Brain microvascular endothelial cell (primary cell): ENCODE data around the gene TAF1.
"Not testable (repeated sequence)": the region's sequence is repeated elsewhere in the genome, so short reads cannot be mapped to it uniquely, and the experiment has no call there.

Experiments used
- DNase-seq: peaks from one replicate; pipeline ENCODE4 v3.0.0-alpha.2; 2020
- H3K27ac ChIP-seq: fragments of 250-450 bp; sonication (Bioruptor Pico); 2 replicates; pipeline ENCODE4 v1.5.1; 2020; ENCODE audit warnings: mild to moderate bottlenecking, moderate library complexity
- H3K27me3 ChIP-seq: fragments of 250-450 bp; sonication (Bioruptor Pico); replicated peaks from 2 replicates; pipeline ENCODE4 v1.5.1; 2020; ENCODE audit warnings: mild to moderate bottlenecking
- H3K36me3 ChIP-seq: fragments of 250-450 bp; sonication (Bioruptor Pico); replicated peaks from 2 replicates; pipeline ENCODE4 v1.5.1; 2020; ENCODE audit warnings: mild to moderate bottlenecking
- H3K4me3 ChIP-seq: 2 replicates; pipeline ENCODE4 v1.5.1; 2011; ENCODE audit warnings: low read depth, mild to moderate bottlenecking, control low read depth, low read length, moderate library complexity
- in situ Hi-C: cut with HindIII; loops from 2 replicates; pipeline ENCODE4 v1.10.0; 2017; ENCODE audit warnings: low sequenced_read_pairs, low pct_ligation_motif_present
- TF ChIP-seq, protein P1 (sequence below): IDR thresholded peaks from 2 replicates; pipeline ENCODE4 v1.5.1; 2011; ENCODE audit warnings: low read depth, mild to moderate bottlenecking, moderate library complexity, low read length, control low read depth, inconsistent platforms; ENCODE audit errors: missing control alignments

TAF1 gene

DNA sequence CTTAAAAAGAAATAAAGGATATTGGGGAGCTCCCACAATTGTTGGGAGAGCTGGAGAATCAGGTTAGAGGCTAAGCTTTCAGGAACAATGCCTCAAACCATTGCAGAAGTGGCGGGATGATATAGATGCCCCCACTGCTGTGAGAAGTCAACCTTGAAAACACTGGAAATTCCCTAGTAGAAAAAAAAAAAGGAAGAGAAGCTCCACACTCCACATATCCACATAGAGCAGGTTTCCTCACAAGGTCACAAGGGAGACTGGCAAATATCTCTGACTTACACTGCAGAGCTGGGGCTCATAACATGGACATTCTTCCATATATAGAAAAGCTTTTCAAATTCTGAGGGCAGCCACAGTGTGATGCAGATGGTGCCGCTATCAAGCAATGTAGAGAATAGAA, 144.0 kb downstream of the TAF1 start:
- H3K4me3 ChIP-seq, result no peak overlapping the region
- H3K27ac ChIP-seq, result no peak overlapping the region
- TF ChIP-seq, protein P1, sequence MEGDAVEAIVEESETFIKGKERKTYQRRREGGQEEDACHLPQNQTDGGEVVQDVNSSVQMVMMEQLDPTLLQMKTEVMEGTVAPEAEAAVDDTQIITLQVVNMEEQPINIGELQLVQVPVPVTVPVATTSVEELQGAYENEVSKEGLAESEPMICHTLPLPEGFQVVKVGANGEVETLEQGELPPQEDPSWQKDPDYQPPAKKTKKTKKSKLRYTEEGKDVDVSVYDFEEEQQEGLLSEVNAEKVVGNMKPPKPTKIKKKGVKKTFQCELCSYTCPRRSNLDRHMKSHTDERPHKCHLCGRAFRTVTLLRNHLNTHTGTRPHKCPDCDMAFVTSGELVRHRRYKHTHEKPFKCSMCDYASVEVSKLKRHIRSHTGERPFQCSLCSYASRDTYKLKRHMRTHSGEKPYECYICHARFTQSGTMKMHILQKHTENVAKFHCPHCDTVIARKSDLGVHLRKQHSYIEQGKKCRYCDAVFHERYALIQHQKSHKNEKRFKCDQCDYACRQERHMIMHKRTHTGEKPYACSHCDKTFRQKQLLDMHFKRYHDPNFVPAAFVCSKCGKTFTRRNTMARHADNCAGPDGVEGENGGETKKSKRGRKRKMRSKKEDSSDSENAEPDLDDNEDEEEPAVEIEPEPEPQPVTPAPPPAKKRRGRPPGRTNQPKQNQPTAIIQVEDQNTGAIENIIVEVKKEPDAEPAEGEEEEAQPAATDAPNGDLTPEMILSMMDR, result no peak
- DNase-seq, result no peak
- H3K27me3 ChIP-seq, result no peaks in the 10 kb centered on the region
- no peaks in the 10 kb centered on the region for H3K36me3 ChIP-seq
- in situ Hi-C loops, result no loop called here

DNA sequence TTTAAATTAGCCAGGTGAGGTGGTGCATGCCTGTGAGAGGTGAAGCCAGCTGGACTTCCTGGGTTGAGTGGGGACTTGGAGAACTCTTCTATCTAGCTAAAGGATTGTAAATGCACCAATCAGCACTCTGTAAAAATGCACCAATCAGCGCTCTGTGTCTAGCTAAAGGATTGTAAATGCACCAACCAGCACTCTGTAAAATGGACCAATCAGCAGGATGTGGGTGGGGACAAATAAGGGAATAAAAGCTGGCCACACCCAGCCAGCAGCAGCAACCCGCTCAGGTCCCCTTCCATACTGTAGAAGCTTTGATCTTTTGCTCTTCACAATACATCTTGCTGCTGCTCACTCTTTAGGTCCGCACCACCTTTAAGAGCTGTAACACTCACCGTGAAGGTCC, 147.6 kb downstream of the TAF1 start:
- H3K27ac ChIP-seq, H3K36me3 ChIP-seq, H3K4me3 ChIP-seq, in situ Hi-C loops, H3K27me3 ChIP-seq, DNase-seq: not testable (repeated sequence)

DNA sequence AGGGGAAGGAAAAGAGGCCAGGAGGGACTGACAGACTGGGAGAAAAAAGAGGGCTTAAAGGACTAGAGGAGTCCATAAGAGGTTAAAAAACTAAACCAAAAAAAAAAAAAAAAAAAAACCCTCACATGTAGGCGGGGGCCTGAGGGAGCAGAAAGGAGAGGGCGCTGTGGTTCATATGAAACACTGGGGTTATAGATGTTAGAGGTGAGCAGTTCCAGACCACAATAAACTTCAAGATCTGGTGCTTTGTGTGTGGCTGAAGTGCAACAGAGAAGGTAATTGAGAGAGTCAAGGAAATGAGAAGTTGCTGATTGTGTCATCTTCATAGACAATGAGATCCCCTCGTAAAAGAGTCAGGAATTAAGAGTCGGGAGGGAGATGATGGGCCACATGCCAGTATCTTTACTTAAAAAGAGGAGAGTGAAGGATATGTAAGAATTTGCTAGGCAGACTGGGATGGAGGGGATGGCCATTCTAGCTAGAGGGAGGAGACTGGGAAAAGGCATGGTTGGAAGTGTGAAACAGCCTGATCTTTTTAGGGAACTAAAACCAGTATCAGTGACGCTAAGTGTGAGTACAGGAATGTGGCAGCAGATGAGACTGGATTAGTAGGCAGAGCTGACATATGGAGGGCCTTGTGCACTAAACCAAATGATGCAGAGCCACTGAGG, 148.3 kb downstream of the TAF1 start:
- in situ Hi-C loops, result no loop called here
- Histone ChIP-seq H3K27ac (no peak overlapping the region), H3K36me3 (no peaks in the 10 kb centered on the region), H3K27me3 (no peaks in the 10 kb centered on the region), H3K4me3 (no peak overlapping the region)
- TF ChIP-seq, protein P1, result no peak
- no peak for DNase-seq

DNA sequence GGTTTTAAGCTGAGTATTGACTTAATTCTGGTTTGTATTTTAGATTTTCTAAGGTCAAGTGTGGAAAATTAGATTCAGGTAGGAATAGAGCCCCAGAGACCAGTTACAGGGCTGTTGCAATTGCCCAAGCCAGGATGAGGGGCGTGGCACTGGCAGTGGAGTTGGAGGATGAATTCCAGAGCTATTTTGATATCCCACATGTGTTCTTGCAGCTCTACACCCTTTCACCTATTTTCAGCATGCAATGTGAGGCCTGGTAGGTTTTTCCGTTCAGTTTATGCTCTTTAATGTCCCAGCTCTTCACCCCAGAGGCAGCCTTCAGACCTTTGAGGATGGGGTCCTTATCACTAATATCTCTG, 148.9 kb downstream of the TAF1 start:
- H3K4me3 ChIP-seq, result no peak overlapping the region
- in situ Hi-C loops, result no loop called here
- H3K27ac ChIP-seq, result no peak overlapping the region
- no peaks in the 10 kb centered on the region for H3K27me3 ChIP-seq
- TF ChIP-seq, protein P1, result no peak
- DNase-seq, result no peak
- no peaks in the 10 kb centered on the region for H3K36me3 ChIP-seq
